HG02798 (cell line): ENCODE results near the gene HTR5A.
"Not testable (repeated sequence)": the region's sequence is repeated elsewhere in the genome, so short reads cannot be mapped to it uniquely, and the experiment has no call there.

Experiments used
- ATAC-seq: cut with Tn5 transposase; IDR thresholded peaks from one replicate; pipeline ENCODE4 v1.9.1; 2021; ENCODE audit warnings: mild to moderate bottlenecking; ENCODE audit not compliant: unreplicated experiment, poor library complexity

HTR5A gene

GRCh38 chr7:155069992-155070751 lies at the start of gene HTR5A:
TSS of gene HTR5A (plus strand) at chr7:155070324. CDS start at chr7:155070900, 576 bp downstream.
- peak; percentile 97 for ATAC-seq

DNA sequence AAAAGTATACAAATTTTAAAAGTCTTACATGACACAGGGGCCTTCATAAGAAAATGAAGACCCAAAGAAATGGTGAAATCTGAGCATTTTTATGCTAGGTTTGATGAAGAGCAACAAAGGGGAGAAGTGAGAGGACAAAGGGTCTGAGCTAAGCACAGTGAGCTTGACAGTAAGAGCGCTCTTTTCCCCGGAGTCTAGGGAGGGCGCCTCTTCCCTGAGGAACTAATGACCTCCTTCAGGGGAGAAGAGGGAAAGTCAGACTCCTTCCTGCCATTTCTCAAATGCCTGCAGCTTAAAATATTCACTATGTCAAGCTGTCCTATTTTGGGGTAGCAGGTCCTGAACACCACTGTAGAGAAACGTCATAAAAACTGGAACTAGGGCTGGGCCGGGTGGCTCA lies 49.1 kb upstream of the HTR5A start:
- no peak for ATAC-seq

DNA sequence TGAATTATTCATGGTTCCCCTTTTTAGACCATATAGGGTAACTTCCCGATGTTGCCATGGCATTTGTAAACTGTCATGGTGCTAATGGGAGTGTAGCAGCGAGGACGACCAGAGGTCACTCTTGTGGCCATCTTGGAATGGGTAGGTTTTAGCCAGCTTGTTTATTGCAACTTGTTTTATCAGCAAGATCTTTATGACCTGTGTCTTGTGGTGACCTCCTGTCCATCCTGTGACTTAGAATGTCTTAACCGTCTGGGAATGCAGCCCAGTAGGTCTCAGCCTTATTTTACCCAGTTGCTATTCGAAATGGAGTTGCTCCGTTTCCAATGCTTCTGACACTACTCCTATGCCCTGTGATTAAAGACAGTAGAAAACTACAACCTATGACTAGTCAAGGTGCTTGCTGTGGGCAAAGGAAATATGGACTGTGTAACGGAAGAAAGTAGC lies 48.4 kb upstream of the HTR5A start:
- no peak for ATAC-seq

GRCh38 chr7:155027879-155028278 lies 42.2 kb upstream of the HTR5A start:
- no peak for ATAC-seq

- no peak for ATAC-seq
Measured at GRCh38 chr7:155032978-155033377, 37.1 kb upstream of the HTR5A start.

GRCh38 chr7:155034495-155034894 lies 35.6 kb upstream of the HTR5A start:
- ATAC-seq = not testable (repeated sequence)

DNA sequence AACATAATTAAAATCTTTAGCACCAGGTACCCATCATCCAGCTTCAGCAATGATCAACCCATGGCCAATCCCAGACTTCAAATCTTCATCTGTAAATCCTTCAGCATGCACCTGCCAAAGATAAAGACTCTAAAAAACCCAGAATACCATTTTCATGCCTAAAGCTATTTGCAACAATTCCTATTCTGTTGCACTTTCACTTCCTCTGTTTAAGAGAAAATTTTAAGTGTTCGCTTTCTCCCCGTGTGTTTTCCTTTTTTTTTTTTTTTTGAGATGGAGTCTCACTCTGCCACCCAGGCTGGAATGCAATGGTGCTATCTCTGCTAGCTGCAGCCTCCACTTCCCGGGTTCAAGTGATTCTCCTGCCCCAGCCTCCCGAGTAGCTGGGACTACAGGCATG lies 31.8 kb upstream of the HTR5A start:
- ATAC-seq = no peak

GRCh38 chr7:155043756-155044155 lies 26.4 kb upstream of the HTR5A start:
- ATAC-seq = no peak

GRCh38 chr7:155048006-155048405 lies 22.1 kb upstream of the HTR5A start:
- ATAC-seq = no peak

GRCh38 chr7:155051355-155051754 lies 18.8 kb upstream of the HTR5A start:
- no peak for ATAC-seq

DNA sequence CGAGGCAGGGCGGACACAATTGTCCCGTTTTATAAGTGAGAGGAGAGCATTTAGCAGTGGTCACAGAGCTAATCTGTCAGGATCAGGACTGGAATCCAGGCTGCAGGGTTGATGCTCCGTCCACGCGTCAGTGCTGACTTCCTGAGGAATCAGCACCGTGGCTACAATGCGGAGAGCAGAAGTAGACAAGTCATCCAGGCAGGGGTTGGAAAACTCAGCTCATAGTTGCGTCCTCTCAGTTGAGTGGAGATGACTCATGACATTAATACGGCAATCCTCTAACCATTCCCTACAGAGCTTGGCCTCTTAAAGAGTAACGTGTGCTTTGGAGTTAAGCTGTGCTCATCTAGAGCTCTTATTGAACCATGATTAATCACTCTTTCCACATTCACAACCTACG lies 17.1 kb upstream of the HTR5A start:
- no peak for ATAC-seq

GRCh38 chr7:155054761-155055160 lies 15.4 kb upstream of the HTR5A start:
- no peak for ATAC-seq

- ATAC-seq = no peak
Measured at GRCh38 chr7:155057076-155057475, 13.0 kb upstream of the HTR5A start.

GRCh38 chr7:155058896-155059295 lies 11.2 kb upstream of the HTR5A start:
- no peak for ATAC-seq

DNA sequence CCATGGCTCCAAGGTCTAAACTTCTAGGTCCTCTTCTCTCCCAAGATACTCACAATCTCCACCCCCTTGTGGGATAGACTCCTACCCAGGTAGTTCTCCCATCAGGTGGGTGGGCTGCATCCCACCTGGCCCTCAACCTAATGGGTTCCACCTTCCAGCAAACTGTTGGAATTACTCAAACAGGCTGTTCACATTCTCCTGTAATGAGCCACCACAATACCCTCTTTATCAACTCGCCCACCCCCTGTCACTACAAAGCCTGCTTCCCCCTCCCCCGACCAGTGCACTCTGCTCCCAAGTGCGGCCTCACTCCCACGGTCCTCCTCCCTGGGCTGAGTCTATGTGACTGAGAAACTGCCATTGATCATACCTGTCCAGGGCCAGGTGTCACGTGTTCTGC lies 10.4 kb upstream of the HTR5A start:
- no peak for ATAC-seq

DNA sequence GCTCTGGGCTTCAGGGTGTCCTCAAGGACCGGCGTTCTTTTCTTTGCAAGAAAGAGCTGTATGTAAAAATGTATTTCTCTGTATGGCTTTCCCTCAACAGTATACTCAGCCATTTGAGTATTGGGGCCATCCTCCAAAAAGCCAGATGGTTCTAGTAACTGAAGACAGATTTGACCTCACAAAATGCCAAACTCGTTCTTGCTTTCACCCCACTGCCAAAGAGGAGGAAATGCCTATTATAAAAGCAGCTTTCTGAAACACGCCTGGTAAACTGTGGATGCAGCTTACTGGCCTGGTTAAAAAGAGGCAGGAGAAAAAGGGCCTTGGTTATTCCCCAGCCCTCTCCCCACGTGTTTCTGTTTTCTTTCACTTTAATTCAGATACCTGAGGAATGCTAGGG lies 7.7 kb upstream of the HTR5A start:
- ATAC-seq = no peak

GRCh38 chr7:155064186-155064585 lies 5.9 kb upstream of the HTR5A start:
- ATAC-seq = no peak

GRCh38 chr7:155066417-155066950 lies 3.6 kb upstream of the HTR5A start:
- ATAC-seq = no peak

DNA sequence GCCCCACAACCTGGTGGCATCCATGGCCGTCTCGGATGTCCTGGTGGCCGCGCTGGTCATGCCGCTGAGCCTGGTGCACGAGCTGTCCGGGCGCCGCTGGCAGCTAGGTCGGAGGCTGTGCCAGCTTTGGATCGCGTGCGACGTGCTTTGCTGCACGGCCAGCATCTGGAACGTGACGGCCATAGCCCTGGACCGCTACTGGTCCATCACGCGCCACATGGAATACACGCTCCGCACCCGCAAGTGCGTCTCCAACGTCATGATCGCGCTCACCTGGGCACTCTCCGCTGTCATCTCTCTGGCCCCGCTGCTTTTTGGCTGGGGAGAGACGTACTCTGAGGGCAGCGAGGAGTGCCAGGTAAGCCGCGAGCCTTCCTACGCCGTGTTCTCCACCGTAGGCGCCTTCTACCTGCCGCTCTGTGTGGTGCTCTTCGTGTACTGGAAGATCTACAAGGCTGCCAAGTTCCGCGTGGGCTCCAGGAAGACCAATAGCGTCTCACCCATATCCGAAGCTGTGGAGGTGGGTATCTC lies 1.1 kb downstream of the HTR5A start:
- ATAC-seq = no peak

DNA sequence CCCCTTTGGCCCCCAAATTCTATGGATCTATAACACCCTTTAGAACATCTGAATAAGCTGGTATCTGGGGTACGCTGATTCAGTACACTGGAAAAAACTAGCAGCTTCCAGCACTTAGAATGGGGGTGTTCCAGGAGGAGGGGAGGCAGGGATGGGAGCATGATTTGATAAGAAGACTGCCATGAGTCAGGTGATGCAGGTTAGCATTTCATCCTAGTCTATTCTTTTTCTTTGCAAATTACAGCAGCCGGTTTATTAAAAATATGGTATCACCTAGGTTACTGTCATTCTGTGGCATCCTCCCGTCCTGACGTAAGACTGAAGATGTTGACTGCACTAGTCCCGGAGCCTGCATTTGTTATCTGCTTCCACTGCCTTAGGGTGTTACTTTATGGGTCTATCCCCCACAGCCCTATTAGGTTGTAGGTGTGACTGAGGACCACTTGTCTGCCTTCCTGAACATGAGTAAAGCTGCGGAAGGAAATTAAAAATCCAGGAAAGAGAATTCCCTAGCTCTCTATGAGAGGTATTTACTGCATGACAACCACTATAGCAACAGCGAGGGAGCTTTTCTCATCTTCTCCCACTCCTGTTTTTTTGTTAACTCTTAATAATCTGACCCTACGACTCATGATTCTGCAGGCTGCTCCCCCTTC lies 1.9 kb downstream of the HTR5A start:
- no peak for ATAC-seq

DNA sequence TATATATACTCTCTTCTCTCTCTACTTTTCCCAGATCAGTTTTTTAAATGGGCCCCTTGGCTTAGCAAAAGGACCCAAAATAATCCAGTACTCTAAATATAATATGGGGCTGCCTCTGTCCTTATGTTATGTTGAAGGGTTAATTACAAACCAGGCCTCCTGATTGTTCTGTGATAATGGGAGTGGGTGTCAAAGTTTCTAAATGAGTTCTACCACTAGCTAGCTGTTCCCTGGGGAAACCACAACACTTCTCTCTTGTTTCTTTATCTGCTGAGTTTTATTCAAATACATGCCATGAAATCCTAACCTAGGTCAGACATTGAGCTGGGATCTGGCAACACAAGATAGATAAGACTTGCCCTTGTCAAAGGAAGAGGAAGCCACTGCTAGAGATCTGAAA lies 3.8 kb downstream of the HTR5A start:
- no peak for ATAC-seq
